Heart left ventricle (tissue), 16 donors: Measurements from ENCODE around the gene PEX11G. TPM values are rescaled to one million over a fixed set of nuclear protein-coding genes. Genes with fewer than 3 reads are reported as not detected.

Source experiments
- ATAC-seq, 4 donors: fragments of 200-7000 bp; cut with Tn5 transposase; one replicate each; pipeline ENCODE4 v1.9.1; 2020 to 2022; ENCODE audit warnings: moderate library complexity in 4 of 4, mild to moderate bottlenecking in 3 of 4, moderate number of reproducible peaks in 1 of 4
- DNase-seq, 5 donors: peaks; one replicate each; pipeline ENCODE4 v3.0.0-alpha.2; 2020
- H3K27ac ChIP-seq, 12 donors: fragments of 200-600 bp; sonication (generic) in 4 of 12; one replicate each; pipeline versions ENCODE4 v1.5.0 to v1.8.0; 2016 to 2022; ENCODE audit warnings: mild to moderate bottlenecking in 2 of 12
- H3K27me3 ChIP-seq, 9 donors: fragments of 200-600 bp; sonication (generic) in 2 of 9; one replicate each; pipeline versions ENCODE4 v1.5.1 to v1.8.0; 2016 to 2022; ENCODE audit warnings: mild to moderate bottlenecking in 3 of 9
- H3K36me3 ChIP-seq, 9 donors: fragments of 200-600 bp; sonication (generic) in 2 of 9; one replicate each; pipeline versions ENCODE4 v1.5.0 to v1.8.0; 2018 to 2022; ENCODE audit warnings: mild to moderate bottlenecking in 2 of 9
- H3K4me1 ChIP-seq, 12 donors: fragments of 200-600 bp; sonication (generic) in 4 of 12; one replicate each; pipeline versions ENCODE4 v1.5.0 to v1.8.0; 2016 to 2022; ENCODE audit warnings: mild to moderate bottlenecking in 3 of 12
- H3K4me3 ChIP-seq, 12 donors: fragments of 200-600 bp; sonication (generic) in 4 of 12; one replicate each; pipeline versions ENCODE4 v1.5.0 to v1.8.0; 2017 to 2022; ENCODE audit warnings: mild to moderate bottlenecking in 9 of 12, moderate library complexity in 4 of 12
- H3K9me3 ChIP-seq, 12 donors: fragments of 200-600 bp; sonication (generic) in 4 of 12; one replicate each; pipeline versions ENCODE4 v1.5.0 to v1.8.0; 2016 to 2022; ENCODE audit warnings: mild to moderate bottlenecking in 1 of 12
- POLR2A ChIP-seq, 2 donors: fragments of 450-650 bp; IDR thresholded peaks; one replicate each; pipeline ENCODE4 v1.6.1; 2017; ENCODE audit warnings: antibody characterized with exemption in 2 of 2, mild to moderate bottlenecking in 2 of 2, moderate library complexity in 2 of 2
- WGBS, 4 donors: extraction: QIAGEN DNeasy Blood & Tissue Kit in 2 of 4; methylation state at CpG; one replicate each; pipeline versions ENCODE4 v1.1.5 to v1.1.7; 2013 to 2018; 5-methylcytosine and 5-hydroxymethylcytosine counted together
- intact Hi-C, 10 donors: fragments of 100-400 bp; cut with DNase I; formaldehyde crosslinking; loops; one replicate each; pipeline versions ENCODE4 v1.11.1 to v1.14.2; 2022
- polyA plus RNA-seq, 2 donors: library from polyadenylated mRNA; stranded (reverse); fragments of 200-250 nt; gene quantifications; one replicate each; pipeline ENCODE4 v1.2.3, GENCODE V29; 2013
- total RNA-seq, 9 donors: library from RNA; depleted of rRNA in 2 of 9; stranded (reverse); fragments of >200 nt in 2 of 9; fragmentation: NEBNext Ultra II Directional in 3 of 9; extraction: Animal tissue kit (Norgen Biotek cat#: 25700) in 3 of 9; gene quantifications; one replicate each; pipeline versions ENCODE4 v1.1.0 to v1.2.4, GENCODE V29; 2016 to 2023
- TF ChIP-seq, protein P1 (sequence below), 12 donors: fragments of 200-600 bp; sonication (generic) in 4 of 12; IDR thresholded peaks; one replicate each; pipeline versions ENCODE4 v1.5.0 to v1.8.0; 2018 to 2022; ENCODE audit warnings: antibody characterized with exemption in 12 of 12, mild to moderate bottlenecking in 5 of 12
- donor health status: ischemic (EF 13 %, LVEDD 7.1; RV severe dilation, severe dysfunction).
- donor health status: healthy with polysubstance abuse.
- donor health status: DM: no; HTN: yes; CAD: no.
- donor health status: DM: no; HTN: no; CAD: no.
- donor health status: ischemic (EF 25% LVEDD 6.9; RV normal size, moderate dysfunction).
- donor health status: ischemic (EF 25% LVEDD 5.7; RV mildly dilated, moderate dysfunction).
- donor health status: healthy.
- donor health status: DM: yes; HTN: yes; CAD: no.
- donor health status: ischemic (EF 35%, LVEDD 5.7; RV mildly dilated, moderate dysfunction).
- donor health status: nonischemic (EF 11% LVEDD 7.7; RV severe dilation, severe dysfunction).
- donor health status: DM: yes; HTN: yes; CAD: no.
- donor health status: PGD.
- donor health status: ischemic (EF 29% LVEDD 5.4; RV normal size, mild dysfunction).
- donor health status: nonischemic (EF 23%, LVEDD 6.1; RV moderate dilation, normal function).

The PEX11G gene
- total and polyA plus RNA-seq, 11 donors = 0.55 to 3.4 (median 1.5) TPM

DNA sequence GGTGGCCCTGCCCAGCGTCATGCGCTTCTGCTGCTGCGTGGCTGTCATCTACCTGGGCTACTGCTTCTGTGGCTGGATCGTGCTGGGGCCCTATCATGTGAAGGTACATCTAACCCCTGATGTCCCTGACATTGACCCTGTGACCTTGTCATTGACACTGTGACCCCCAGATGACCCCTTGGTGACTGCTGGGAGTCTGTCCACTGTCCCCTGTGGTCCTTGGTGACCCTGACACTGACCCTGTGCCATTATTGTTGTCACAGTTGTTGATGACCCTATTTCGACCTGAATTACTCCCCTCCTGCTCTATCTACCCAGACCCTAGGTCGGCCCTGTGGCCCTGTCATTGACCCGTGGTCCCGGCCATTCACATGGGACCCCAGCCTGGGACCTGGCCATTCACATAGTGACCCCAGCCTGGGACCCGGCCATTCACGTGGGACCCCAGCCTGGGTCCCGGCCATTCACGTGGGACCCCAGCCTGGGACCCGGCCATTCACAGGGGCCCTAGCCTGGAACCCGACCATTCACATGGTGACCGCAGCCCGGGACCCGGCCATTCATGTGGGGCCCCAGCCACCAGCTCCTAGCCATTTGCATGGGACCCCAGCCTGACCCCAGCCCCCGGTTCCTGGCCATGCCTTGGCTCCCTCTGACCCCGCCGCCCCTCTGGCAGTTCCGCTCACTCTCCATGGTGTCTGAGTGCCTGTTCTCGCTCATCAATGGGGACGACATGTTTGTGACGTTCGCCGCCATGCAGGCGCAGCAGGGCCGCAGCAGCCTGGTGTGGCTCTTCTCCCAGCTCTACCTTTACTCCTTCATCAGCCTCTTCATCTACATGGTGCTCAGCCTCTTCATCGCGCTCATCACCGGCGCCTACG lies 41.0 kb upstream of the PEX11G start:
- no peak overlapping the region for H3K27ac ChIP-seq
- no peaks in the 10 kb centered on the region for H3K9me3 ChIP-seq
- ATAC-seq (no peak), DNase-seq (no peak)
- whole genome bisulfite sequencing, 4 donors = 94 to 97% (median 96%) methylated on average over 29 to 33 of the region's 33 CpGs
- TF ChIP-seq, protein P1, sequence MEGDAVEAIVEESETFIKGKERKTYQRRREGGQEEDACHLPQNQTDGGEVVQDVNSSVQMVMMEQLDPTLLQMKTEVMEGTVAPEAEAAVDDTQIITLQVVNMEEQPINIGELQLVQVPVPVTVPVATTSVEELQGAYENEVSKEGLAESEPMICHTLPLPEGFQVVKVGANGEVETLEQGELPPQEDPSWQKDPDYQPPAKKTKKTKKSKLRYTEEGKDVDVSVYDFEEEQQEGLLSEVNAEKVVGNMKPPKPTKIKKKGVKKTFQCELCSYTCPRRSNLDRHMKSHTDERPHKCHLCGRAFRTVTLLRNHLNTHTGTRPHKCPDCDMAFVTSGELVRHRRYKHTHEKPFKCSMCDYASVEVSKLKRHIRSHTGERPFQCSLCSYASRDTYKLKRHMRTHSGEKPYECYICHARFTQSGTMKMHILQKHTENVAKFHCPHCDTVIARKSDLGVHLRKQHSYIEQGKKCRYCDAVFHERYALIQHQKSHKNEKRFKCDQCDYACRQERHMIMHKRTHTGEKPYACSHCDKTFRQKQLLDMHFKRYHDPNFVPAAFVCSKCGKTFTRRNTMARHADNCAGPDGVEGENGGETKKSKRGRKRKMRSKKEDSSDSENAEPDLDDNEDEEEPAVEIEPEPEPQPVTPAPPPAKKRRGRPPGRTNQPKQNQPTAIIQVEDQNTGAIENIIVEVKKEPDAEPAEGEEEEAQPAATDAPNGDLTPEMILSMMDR (IDR thresholded peaks at IDR 0.05) = no peak
- TF ChIP-seq POLR2A (IDR thresholded peaks at IDR 0.05) = no peak
- no peak overlapping the region for H3K4me3 ChIP-seq
- peaks cover 0 to 23% (median 4%) of the 10 kb centered on the region in 12 donors for H3K4me1 ChIP-seq
- H3K36me3 ChIP-seq = peaks cover 0 to 62% (median 38%) of the 10 kb centered on the region in 9 donors
- no peaks in the 10 kb centered on the region for H3K27me3 ChIP-seq
- intact Hi-C loops = loop anchor here in 8 of 10 donors (5.0 to 10.0 kb wide), 3 partner anchors 43 to 1845 kb away; partner anchors contain the start of genes HSD11B1L (in 1 of the 8), MICOS13 (in 1 of the 8) and PEX11G (in 1 of the 8)

DNA sequence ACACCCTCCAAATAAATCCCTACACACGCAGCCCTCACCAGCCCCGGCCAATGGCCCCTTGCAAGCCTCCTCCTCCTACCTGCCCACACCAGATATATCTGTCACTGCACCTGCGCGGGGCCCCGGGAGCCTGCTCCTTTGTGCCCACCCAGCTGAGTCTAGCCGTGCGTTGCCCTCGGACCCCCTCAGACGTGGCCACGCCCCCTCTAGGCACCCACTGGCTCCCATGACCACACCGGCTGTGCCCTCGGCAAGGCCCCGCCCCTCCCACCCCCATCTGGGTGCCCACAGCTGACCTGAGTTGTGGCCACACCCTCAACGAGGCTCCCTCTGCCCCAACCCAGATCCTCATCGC lies 40.4 kb upstream of the PEX11G start:
- no peak for ATAC-seq
- intact Hi-C loops = loop anchor here in 1 of 10 donors (10.0 kb wide), 1 partner anchor 134 kb away; no protein-coding TSS in a partner anchor
- TF ChIP-seq, protein P1 (IDR thresholded peaks at IDR 0.05) = no peak
- TF ChIP-seq POLR2A (IDR thresholded peaks at IDR 0.05) = no peak
- H3K4me3 ChIP-seq = no peak overlapping the region
- peak in 1 of 5 donors; percentile 50 for DNase-seq
- H3K9me3 ChIP-seq = no peaks in the 10 kb centered on the region
- H3K27me3 ChIP-seq = no peaks in the 10 kb centered on the region
- peaks cover 0 to 68% (median 40%) of the 10 kb centered on the region in 9 donors for H3K36me3 ChIP-seq
- WGBS, 4 donors = 85 to 88% (median 88%) methylated on average over 9 to 15 of the region's 15 CpGs
- no peak overlapping the region for H3K27ac ChIP-seq
- H3K4me1 ChIP-seq = peaks cover 0 to 28% (median 4%) of the 10 kb centered on the region in 12 donors

DNA sequence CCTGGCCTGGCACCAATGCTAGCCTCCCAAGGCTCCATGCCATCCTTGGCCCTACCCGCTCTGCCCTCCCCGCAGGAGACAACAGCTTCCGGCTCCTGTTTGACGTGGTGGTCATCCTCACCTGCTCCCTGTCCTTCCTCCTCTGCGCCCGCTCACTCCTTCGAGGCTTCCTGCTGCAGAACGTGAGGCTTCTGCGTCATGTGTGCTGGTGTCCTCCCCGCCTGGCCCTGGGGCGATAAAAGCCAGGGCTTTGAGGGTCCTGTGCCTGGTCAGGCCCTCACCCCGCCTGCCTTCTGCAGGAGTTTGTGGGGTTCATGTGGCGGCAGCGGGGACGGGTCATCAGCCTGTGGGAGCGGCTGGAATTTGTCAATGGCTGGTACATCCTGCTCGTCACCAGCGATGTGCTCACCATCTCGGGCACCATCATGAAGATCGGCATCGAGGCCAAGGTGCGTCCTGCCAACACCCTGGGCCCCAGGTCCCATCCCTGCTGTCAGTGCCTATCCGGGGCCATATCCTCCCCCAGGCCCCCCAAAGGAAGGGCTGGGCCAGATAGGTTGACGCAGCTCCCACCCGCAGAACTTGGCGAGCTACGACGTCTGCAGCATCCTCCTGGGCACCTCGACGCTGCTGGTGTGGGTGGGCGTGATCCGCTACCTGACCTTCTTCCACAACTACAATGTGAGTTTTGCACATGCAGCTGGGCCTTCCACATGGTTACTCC lies 39.8 kb upstream of the PEX11G start:
- H3K27ac ChIP-seq = no peak overlapping the region
- no peaks in the 10 kb centered on the region for H3K27me3 ChIP-seq
- intact Hi-C loops = loop anchor here in 1 of 10 donors (10.0 kb wide), 1 partner anchor 134 kb away; no protein-coding TSS in a partner anchor
- TF ChIP-seq, protein P1 (IDR thresholded peaks at IDR 0.05) = no peak
- TF ChIP-seq POLR2A (IDR thresholded peaks at IDR 0.05) = no peak
- H3K36me3 ChIP-seq = peaks cover 0 to 69% (median 40%) of the 10 kb centered on the region in 9 donors
- DNase-seq = peak in 1 of 5 donors; percentile 51
- H3K4me1 ChIP-seq = peaks cover 0 to 33% (median 5%) of the 10 kb centered on the region in 12 donors
- no peaks in the 10 kb centered on the region for H3K9me3 ChIP-seq
- H3K4me3 ChIP-seq = no peak overlapping the region
- no peak for ATAC-seq
- 89 to 94% (median 93%) methylated on average over 24 to 32 of the region's 32 CpGs for WGBS, 4 donors

DNA sequence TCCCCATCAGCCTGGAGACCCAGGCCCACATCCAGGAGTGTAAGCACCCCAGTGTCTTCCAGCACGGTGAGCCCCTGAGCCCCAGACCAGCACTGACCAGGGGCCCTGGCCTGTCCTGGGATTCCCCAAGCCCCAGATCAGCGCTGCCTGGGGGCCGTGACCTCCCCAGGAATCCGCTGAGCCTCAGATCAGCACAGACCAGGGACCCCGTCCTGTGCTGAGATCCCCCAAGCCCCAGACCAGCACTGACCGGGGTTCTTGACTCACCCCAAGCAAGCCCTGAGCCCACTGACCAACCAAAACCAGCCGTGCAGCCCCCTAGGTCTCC lies 39.3 kb upstream of the PEX11G start:
- Histone ChIP-seq H3K9me3 (no peaks in the 10 kb centered on the region), H3K27me3 (no peaks in the 10 kb centered on the region), H3K27ac (no peak overlapping the region), H3K4me1 (peaks cover 0 to 33% (median 8%) of the 10 kb centered on the region in 12 donors), H3K36me3 (peaks cover 0 to 69% (median 40%) of the 10 kb centered on the region in 9 donors), H3K4me3 (no peak overlapping the region)
- ATAC-seq (no peak), DNase-seq (no peak)
- TF ChIP-seq, protein P1 (IDR thresholded peaks at IDR 0.05) = no peak
- no peak for TF ChIP-seq POLR2A (IDR thresholded peaks at IDR 0.05)
- intact Hi-C loops = loop anchor here in 1 of 10 donors (10.0 kb wide), 1 partner anchor 133 kb away; no protein-coding TSS in a partner anchor
- 91 to 93% (median 92%) methylated on average over 4 to 7 of the region's 7 CpGs for WGBS, 4 donors
